H9 (cell line): ENCODE results near the gene CDK14. TPM values are rescaled to one million over a fixed set of nuclear protein-coding genes. Genes with fewer than 3 reads are reported as not detected.
A peak's percentile ranks its signal among the peaks of the same experiment; 100 is the strongest.

Experiments used
- DNase-seq: peaks from one replicate; pipeline ENCODE4 v3.0.0-alpha.2; 2017
- H2AFZ ChIP-seq: one replicate; pipeline ENCODE4 v1.6.1; 2013; ENCODE audit warnings: mild to moderate bottlenecking, low read length, control low read depth, moderate library complexity
- H2AK5ac ChIP-seq: 2 replicates; pipeline ENCODE4 v1.6.1; 2013; ENCODE audit warnings: low read length, control low read depth, mixed read lengths; ENCODE audit not compliant: insufficient read length
- H2BK120ac ChIP-seq: one replicate; pipeline ENCODE4 v1.6.1; 2013; ENCODE audit warnings: low read depth, mild to moderate bottlenecking, low read length, control low read depth, inconsistent platforms; ENCODE audit not compliant: poor library complexity, severe bottlenecking
- H2BK12ac ChIP-seq: 2 replicates; pipeline ENCODE4 v1.6.1; 2013; ENCODE audit warnings: low read length, control low read depth, mixed read lengths, low read depth; ENCODE audit not compliant: insufficient read length
- H2BK15ac ChIP-seq: 2 replicates; pipeline ENCODE4 v1.6.1; 2013; ENCODE audit warnings: low read depth, low read length, control low read depth
- H2BK20ac ChIP-seq: one replicate; pipeline ENCODE4 v1.6.1; 2013; ENCODE audit warnings: low read depth, mild to moderate bottlenecking, low read length, control low read depth, inconsistent platforms; ENCODE audit not compliant: poor library complexity, severe bottlenecking
- H2BK5ac ChIP-seq: 2 replicates; pipeline ENCODE4 v1.6.1; 2013; ENCODE audit warnings: low read length, control low read depth, mixed read lengths; ENCODE audit not compliant: insufficient read length
- H3K14ac ChIP-seq: 2 replicates; pipeline ENCODE4 v1.6.1; 2013; ENCODE audit warnings: low read length, control low read depth; ENCODE audit not compliant: insufficient read depth
- H3K18ac ChIP-seq: 2 replicates; pipeline ENCODE4 v1.6.1; 2013; ENCODE audit warnings: low read depth, mild to moderate bottlenecking, mixed read lengths, low read length, control low read depth; ENCODE audit not compliant: insufficient read length
- H3K23ac ChIP-seq: 2 replicates; pipeline ENCODE4 v1.6.1; 2013; ENCODE audit warnings: low read length, control low read depth, mixed read lengths, low read depth; ENCODE audit not compliant: insufficient read length
- H3K23me2 ChIP-seq: 2 replicates; pipeline ENCODE4 v1.6.1; 2013; ENCODE audit warnings: low read depth, mild to moderate bottlenecking, mixed read lengths, low read length, control low read depth; ENCODE audit not compliant: insufficient read length, poor library complexity, severe bottlenecking
- H3K27ac ChIP-seq: 2 replicates; pipeline ENCODE4 v1.5.1; 2013; ENCODE audit warnings: low read length, control low read depth, mixed read lengths, low read depth; ENCODE audit not compliant: insufficient read length
- H3K27me3 ChIP-seq: 2 replicates; pipeline ENCODE4 v1.6.1; 2013; ENCODE audit warnings: low read length, control low read depth, inconsistent platforms; ENCODE audit not compliant: insufficient read depth
- H3K4ac ChIP-seq: 2 replicates; pipeline ENCODE4 v1.6.1; 2013; ENCODE audit warnings: low read depth, mild to moderate bottlenecking, control low read depth, inconsistent platforms, low read length, moderate library complexity
- H3K4me1 ChIP-seq: 2 replicates; pipeline ENCODE4 v1.6.1; 2013; ENCODE audit warnings: low read length, control low read depth, inconsistent platforms; ENCODE audit not compliant: insufficient read depth
- H3K4me2 ChIP-seq: 2 replicates; pipeline ENCODE4 v1.6.1; 2013; ENCODE audit warnings: low read length, control low read depth, mixed read lengths; ENCODE audit not compliant: insufficient read length, insufficient read depth
- H3K56ac ChIP-seq: 2 replicates; pipeline ENCODE4 v1.6.1; 2013; ENCODE audit warnings: low read depth, mild to moderate bottlenecking, mixed read lengths, low read length, control low read depth; ENCODE audit not compliant: insufficient read length
- H3K79me1 ChIP-seq: 2 replicates; pipeline ENCODE4 v1.6.1; 2013; ENCODE audit warnings: low read depth, mild to moderate bottlenecking, moderate library complexity, low read length, control low read depth, inconsistent platforms; ENCODE audit not compliant: insufficient read depth, poor library complexity, severe bottlenecking
- H3K79me2 ChIP-seq: 2 replicates; pipeline ENCODE4 v1.6.1; 2013; ENCODE audit warnings: low read length, control low read depth, inconsistent platforms; ENCODE audit not compliant: insufficient read depth
- H3K9ac ChIP-seq: 2 replicates; pipeline ENCODE4 v1.6.1; 2013; ENCODE audit warnings: low read length, control low read depth, mixed read lengths; ENCODE audit not compliant: insufficient read length; ENCODE audit errors: extremely low read depth
- H3K9me3 ChIP-seq: one replicate; pipeline ENCODE4 v1.6.1; 2013; ENCODE audit warnings: low read depth, low read length, inconsistent platforms; ENCODE audit not compliant: control insufficient read depth
- H3T11ph ChIP-seq: one replicate; pipeline ENCODE4 v1.6.1; 2013; ENCODE audit warnings: mild to moderate bottlenecking, low read length, control low read depth, inconsistent platforms
- H4K20me1 ChIP-seq: one replicate; pipeline ENCODE4 v1.6.1; 2013; ENCODE audit not compliant: control insufficient read depth, insufficient read length, insufficient read depth
- H4K5ac ChIP-seq: 2 replicates; pipeline ENCODE4 v1.6.1; 2013; ENCODE audit warnings: low read depth, mild to moderate bottlenecking, mixed read lengths, low read length, control low read depth; ENCODE audit not compliant: insufficient read length
- H4K8ac ChIP-seq: replicated peaks from 2 replicates; pipeline ENCODE4 v1.6.1; 2013; ENCODE audit warnings: low read length, control low read depth, mixed read lengths, low read depth; ENCODE audit not compliant: insufficient read length
- H4K91ac ChIP-seq: 2 replicates; pipeline ENCODE4 v1.6.1; 2013; ENCODE audit warnings: low read depth, mild to moderate bottlenecking, moderate library complexity, mixed read lengths, low read length, control low read depth; ENCODE audit not compliant: insufficient read length
- H3K27ac Mint-ChIP-seq, 3 experiments: 2 replicates in 2 of 3; 3 replicates in 1 of 3; pipeline ENCODE4 v1.8.0; 2020 to 2021; ENCODE audit warnings: mixed read lengths in 3 of 3, mild to moderate bottlenecking in 1 of 3, moderate library complexity in 1 of 3
- H3K27me3 Mint-ChIP-seq: 2 replicates; pipeline ENCODE4 v1.8.0; 2021; ENCODE audit warnings: low read depth, mild to moderate bottlenecking, moderate library complexity, mixed read lengths
- H3K36me3 Mint-ChIP-seq, 3 experiments: 2 replicates in 2 of 3; 3 replicates in 1 of 3; pipeline ENCODE4 v1.8.0; 2020 to 2021; ENCODE audit warnings: low read depth in 3 of 3, mixed read lengths in 3 of 3; ENCODE audit not compliant: insufficient read depth in 1 of 3
- H3K4me1 Mint-ChIP-seq, 2 experiments: 2 replicates each; pipeline ENCODE4 v1.8.0; 2020; ENCODE audit warnings: mixed read lengths in 2 of 2
- H3K4me3 Mint-ChIP-seq, 2 experiments: 2 replicates in 1 of 2; 3 replicates in 1 of 2; pipeline ENCODE4 v1.8.0; 2020 to 2021; ENCODE audit warnings: mild to moderate bottlenecking in 2 of 2, mixed read lengths in 2 of 2, moderate library complexity in 1 of 2
- H3K9me3 Mint-ChIP-seq, 2 experiments: 2 replicates in 1 of 2; 3 replicates in 1 of 2; pipeline ENCODE4 v1.8.0; 2020; ENCODE audit warnings: mild to moderate bottlenecking in 2 of 2, mixed read lengths in 2 of 2, moderate library complexity in 1 of 2
- WGBS: extraction: QIAGEN DNeasy Blood & Tissue Kit; methylation state at CpG from one replicate; pipeline ENCODE4 v1.1.7; 2013; ENCODE audit warnings: missing lambda C conversion rate, low lambda C conversion rate, mixed read lengths; ENCODE audit not compliant: insufficient read length; ENCODE audit errors: extremely low coverage; 5-methylcytosine and 5-hydroxymethylcytosine counted together
- total RNA-seq: library from RNA; stranded (reverse); gene quantifications from 2 replicates; pipeline ENCODE4 v1.2.1, GENCODE V29; 2021
- TF ChIP-seq, protein P1 (sequence below): fragments of 200-600 bp; sonication (generic); conservative IDR thresholded peaks from 3 replicates; pipeline ENCODE4 v1.8.0; 2021; ENCODE audit warnings: antibody characterized with exemption, mild to moderate bottlenecking

CDK14 gene
- total RNA-seq, 1 experiment from 2014 or later = 23.9 TPM

DNA sequence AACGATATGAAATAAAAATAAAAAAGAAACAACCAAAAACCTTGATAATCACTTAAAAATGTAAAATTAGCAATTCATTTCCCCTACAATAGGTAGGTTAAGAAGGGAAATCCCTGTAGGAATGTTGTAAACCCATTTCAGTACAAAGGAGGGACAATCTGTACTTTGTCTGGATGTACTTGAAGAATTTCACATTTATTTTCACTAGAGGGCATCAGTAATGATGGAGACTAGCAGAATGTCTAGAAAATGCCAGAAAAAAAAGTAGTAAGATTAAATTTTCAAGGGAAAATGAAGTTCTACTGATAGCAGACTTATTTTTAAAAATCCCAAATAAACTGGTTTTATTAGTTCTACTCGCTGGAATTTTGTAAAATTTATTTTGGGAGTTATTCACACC lies 459.1 kb downstream of the CDK14 start:
- H2BK12ac ChIP-seq = no peak overlapping the region
- H4K8ac ChIP-seq = no peak overlapping the region
- H3K27me3 ChIP-seq = peaks cover 12% of the 10 kb centered on the region; the same call in 1 of the 2 replicates
- no peak overlapping the region for H2BK5ac ChIP-seq
- no peak overlapping the region for H3K18ac ChIP-seq
- no peak overlapping the region for H3K27ac ChIP-seq
- H3K9ac ChIP-seq = no peak overlapping the region
- no peak overlapping the region for H2BK15ac ChIP-seq
- no peak overlapping the region for H2AK5ac ChIP-seq
- no peaks in the 10 kb centered on the region for H3K79me1 ChIP-seq
- no peaks in the 10 kb centered on the region for H3K23me2 ChIP-seq
- H3K56ac ChIP-seq = no peak overlapping the region
- no peaks in the 10 kb centered on the region for H3K9me3 ChIP-seq
- H4K5ac ChIP-seq = no peak overlapping the region
- H2BK120ac ChIP-seq = no peak overlapping the region
- no peak overlapping the region for H3K4me2 ChIP-seq
- WGBS = no CpG with 5 or more reads among the region's 2 CpGs
- TF ChIP-seq, protein P1, sequence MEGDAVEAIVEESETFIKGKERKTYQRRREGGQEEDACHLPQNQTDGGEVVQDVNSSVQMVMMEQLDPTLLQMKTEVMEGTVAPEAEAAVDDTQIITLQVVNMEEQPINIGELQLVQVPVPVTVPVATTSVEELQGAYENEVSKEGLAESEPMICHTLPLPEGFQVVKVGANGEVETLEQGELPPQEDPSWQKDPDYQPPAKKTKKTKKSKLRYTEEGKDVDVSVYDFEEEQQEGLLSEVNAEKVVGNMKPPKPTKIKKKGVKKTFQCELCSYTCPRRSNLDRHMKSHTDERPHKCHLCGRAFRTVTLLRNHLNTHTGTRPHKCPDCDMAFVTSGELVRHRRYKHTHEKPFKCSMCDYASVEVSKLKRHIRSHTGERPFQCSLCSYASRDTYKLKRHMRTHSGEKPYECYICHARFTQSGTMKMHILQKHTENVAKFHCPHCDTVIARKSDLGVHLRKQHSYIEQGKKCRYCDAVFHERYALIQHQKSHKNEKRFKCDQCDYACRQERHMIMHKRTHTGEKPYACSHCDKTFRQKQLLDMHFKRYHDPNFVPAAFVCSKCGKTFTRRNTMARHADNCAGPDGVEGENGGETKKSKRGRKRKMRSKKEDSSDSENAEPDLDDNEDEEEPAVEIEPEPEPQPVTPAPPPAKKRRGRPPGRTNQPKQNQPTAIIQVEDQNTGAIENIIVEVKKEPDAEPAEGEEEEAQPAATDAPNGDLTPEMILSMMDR = peak; percentile 30; the same call in 2 of the 3 replicates
- Mint-ChIP-seq H3K4me1 (peaks cover 13 to 16% of the 10 kb centered on the region in 2 experiments), H3K4me3 (no peak overlapping the region), H3K27me3 (peaks cover 48% of the 10 kb centered on the region), H3K27ac (no peak overlapping the region), H3K36me3 (peaks cover 0 to 4% (median 0%) of the 10 kb centered on the region in 3 experiments; a peak in 2 of 7 replicates), H3K9me3 (peaks cover 0 to 6% of the 10 kb centered on the region in 2 experiments; a peak in 2 of 5 replicates)
- no peak overlapping the region for H3K23ac ChIP-seq
- H3K14ac ChIP-seq = no peak overlapping the region
- no peaks in the 10 kb centered on the region for H4K20me1 ChIP-seq
- H3K4me1 ChIP-seq = no peaks in the 10 kb centered on the region
- no peak for DNase-seq
- no peak overlapping the region for H3T11ph ChIP-seq
- H2BK20ac ChIP-seq = no peak overlapping the region
- H3K4ac ChIP-seq = no peak overlapping the region
- no peak overlapping the region for H2AFZ ChIP-seq
- no peak overlapping the region for H4K91ac ChIP-seq
- H3K79me2 ChIP-seq = no peaks in the 10 kb centered on the region
